Hepatocyte (in vitro differentiated cells): ENCODE results near the gene IL31.

Source experiments
- EZH2phosphoT487 ChIP-seq: fragments of 200-600 bp; sonication (generic); IDR thresholded peaks from one replicate; pipeline ENCODE4 v1.6.1; 2018; ENCODE audit warnings: antibody characterized with exemption, mild to moderate bottlenecking, low read depth, moderate library complexity; ENCODE audit not compliant: unreplicated experiment, severe bottlenecking
- TF ChIP-seq, protein P1 (sequence below): fragments of 200-600 bp; sonication (generic); IDR thresholded peaks from 2 replicates; pipeline ENCODE4 v1.5.1; 2016; ENCODE audit warnings: antibody characterized with exemption, mild to moderate bottlenecking; ENCODE audit not compliant: poor library complexity

DNA sequence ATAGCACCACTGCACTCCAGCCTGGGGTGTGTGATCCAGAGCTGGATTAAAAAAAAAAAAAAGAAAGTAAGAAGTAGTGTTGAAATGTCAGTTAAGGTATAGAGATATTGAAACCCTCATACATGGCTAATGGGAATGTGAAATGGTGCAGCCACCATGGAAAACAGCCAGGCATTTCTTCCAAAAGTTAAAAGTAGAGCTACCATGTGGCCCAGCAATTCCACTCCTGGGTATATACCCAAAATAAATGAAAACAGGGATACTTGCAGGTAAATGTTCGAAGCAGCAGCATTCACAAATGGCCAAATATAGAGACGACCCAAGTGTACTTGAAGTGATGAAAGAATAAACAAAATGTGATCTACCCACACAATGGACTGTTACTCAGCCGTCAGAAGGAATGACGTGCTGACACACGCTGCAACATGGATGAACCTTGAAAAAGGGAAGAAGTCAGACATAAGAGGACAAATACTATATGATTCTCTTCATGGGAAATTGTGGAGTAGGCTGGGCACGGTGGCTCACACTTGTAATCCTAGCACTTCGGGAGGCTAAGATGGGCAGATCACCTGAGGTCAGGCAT lies 15.2 kb downstream of the IL31 start:
- TF ChIP-seq, protein P1, sequence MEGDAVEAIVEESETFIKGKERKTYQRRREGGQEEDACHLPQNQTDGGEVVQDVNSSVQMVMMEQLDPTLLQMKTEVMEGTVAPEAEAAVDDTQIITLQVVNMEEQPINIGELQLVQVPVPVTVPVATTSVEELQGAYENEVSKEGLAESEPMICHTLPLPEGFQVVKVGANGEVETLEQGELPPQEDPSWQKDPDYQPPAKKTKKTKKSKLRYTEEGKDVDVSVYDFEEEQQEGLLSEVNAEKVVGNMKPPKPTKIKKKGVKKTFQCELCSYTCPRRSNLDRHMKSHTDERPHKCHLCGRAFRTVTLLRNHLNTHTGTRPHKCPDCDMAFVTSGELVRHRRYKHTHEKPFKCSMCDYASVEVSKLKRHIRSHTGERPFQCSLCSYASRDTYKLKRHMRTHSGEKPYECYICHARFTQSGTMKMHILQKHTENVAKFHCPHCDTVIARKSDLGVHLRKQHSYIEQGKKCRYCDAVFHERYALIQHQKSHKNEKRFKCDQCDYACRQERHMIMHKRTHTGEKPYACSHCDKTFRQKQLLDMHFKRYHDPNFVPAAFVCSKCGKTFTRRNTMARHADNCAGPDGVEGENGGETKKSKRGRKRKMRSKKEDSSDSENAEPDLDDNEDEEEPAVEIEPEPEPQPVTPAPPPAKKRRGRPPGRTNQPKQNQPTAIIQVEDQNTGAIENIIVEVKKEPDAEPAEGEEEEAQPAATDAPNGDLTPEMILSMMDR = no peak
- no peak for TF ChIP-seq EZH2phosphoT487
